ENCODE measurements around the gene RFX4. TPM values are rescaled to one million over a fixed set of nuclear protein-coding genes. Genes with fewer than 3 reads are reported as not detected.

RFX4 gene
- total RNA-seq, 1 experiment from 2014 or later: not detected

GRCh38 chr12:106705971-106706370 is 123.2 kb downstream of the RFX4 start:
- Histone ChIP-seq H3K36me3 (ENCODE audit: control insufficient read depth in 1 of 2, insufficient read depth in 2 of 2, low read length in 2 of 2) (no peaks in the 10 kb centered on the region), H3K4me3 (replicated peaks in 1 of 2; ENCODE audit: low read depth in 1 of 2, low read length in 2 of 2) (no peak overlapping the region), H3K9me3 (ENCODE audit: control insufficient read depth in 1 of 2, insufficient read depth in 1 of 2, low read depth in 1 of 2, low read length in 2 of 2) (peaks cover 0 to 7% of the 10 kb centered on the region in 2 experiments; a peak in 1 of 4 replicates), H2AFZ (ENCODE audit: low read depth, low read length, poor library complexity, severe bottlenecking) (no peak overlapping the region), H3K27ac (ENCODE audit: low read depth, low read length) (no peak overlapping the region), H3K4me1 (ENCODE audit: control insufficient read depth in 1 of 2, insufficient read depth in 2 of 2, low read length in 2 of 2) (no peaks in the 10 kb centered on the region), H3K4me2 (ENCODE audit: low read length) (no peak overlapping the region), H3K9ac (ENCODE audit: low read length) (no peak overlapping the region), H3K79me2 (ENCODE audit: insufficient read depth, low read length) (no peaks in the 10 kb centered on the region), H4K20me1 (ENCODE audit: insufficient read depth) (no peaks in the 10 kb centered on the region), H3K27me3 (ENCODE audit: insufficient read depth, low read length) (peaks cover 4% of the 10 kb centered on the region; the same call in 1 of the 2 replicates), H3K9me2 (ENCODE audit: insufficient read depth) (no peaks in the 10 kb centered on the region)
- no TSS peak for BruUV-seq (replicated peaks)
- POLR2A ChIA-PET: no interaction called here
- ATAC-seq (no peak), DNase-seq (ENCODE audit: low read depth, low spot score) (no peak)
- no peak for TF ChIP-seq CBX3 (IDR thresholded peaks at IDR 0.05; ENCODE audit: low read depth)
- no peak for TF ChIP-seq TCF7L2 (IDR thresholded peaks at IDR 0.05; ENCODE audit: borderline replicate concordance, extremely low read depth, insufficient read depth, insufficient read length)
- TF ChIP-seq, protein P1, sequence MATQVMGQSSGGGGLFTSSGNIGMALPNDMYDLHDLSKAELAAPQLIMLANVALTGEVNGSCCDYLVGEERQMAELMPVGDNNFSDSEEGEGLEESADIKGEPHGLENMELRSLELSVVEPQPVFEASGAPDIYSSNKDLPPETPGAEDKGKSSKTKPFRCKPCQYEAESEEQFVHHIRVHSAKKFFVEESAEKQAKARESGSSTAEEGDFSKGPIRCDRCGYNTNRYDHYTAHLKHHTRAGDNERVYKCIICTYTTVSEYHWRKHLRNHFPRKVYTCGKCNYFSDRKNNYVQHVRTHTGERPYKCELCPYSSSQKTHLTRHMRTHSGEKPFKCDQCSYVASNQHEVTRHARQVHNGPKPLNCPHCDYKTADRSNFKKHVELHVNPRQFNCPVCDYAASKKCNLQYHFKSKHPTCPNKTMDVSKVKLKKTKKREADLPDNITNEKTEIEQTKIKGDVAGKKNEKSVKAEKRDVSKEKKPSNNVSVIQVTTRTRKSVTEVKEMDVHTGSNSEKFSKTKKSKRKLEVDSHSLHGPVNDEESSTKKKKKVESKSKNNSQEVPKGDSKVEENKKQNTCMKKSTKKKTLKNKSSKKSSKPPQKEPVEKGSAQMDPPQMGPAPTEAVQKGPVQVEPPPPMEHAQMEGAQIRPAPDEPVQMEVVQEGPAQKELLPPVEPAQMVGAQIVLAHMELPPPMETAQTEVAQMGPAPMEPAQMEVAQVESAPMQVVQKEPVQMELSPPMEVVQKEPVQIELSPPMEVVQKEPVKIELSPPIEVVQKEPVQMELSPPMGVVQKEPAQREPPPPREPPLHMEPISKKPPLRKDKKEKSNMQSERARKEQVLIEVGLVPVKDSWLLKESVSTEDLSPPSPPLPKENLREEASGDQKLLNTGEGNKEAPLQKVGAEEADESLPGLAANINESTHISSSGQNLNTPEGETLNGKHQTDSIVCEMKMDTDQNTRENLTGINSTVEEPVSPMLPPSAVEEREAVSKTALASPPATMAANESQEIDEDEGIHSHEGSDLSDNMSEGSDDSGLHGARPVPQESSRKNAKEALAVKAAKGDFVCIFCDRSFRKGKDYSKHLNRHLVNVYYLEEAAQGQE (IDR thresholded peaks at IDR 0.05; ENCODE audit: low read depth): no peak
- TF ChIP-seq, protein P2, sequence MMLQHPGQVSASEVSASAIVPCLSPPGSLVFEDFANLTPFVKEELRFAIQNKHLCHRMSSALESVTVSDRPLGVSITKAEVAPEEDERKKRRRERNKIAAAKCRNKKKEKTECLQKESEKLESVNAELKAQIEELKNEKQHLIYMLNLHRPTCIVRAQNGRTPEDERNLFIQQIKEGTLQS (IDR thresholded peaks at IDR 0.05): no peak
- TF ChIP-seq SIN3A (IDR thresholded peaks at IDR 0.05; ENCODE audit: low read depth): no peak
- no peak for TF ChIP-seq YY1 (IDR thresholded peaks at IDR 0.05; ENCODE audit: extremely low read depth, insufficient replicate concordance, low read depth, low read length)
- TF ChIP-seq ELF1 (IDR thresholded peaks at IDR 0.05; ENCODE audit: borderline replicate concordance, low read depth): no peak
- no peak for TF ChIP-seq SP1 (IDR thresholded peaks at IDR 0.05; ENCODE audit: low read depth)
- TF ChIP-seq, protein P3, sequence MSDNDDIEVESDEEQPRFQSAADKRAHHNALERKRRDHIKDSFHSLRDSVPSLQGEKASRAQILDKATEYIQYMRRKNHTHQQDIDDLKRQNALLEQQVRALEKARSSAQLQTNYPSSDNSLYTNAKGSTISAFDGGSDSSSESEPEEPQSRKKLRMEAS (IDR thresholded peaks at IDR 0.05): no peak
- no peak for TF ChIP-seq EZH2phosphoT487 (IDR thresholded peaks at IDR 0.05; ENCODE audit: borderline replicate concordance)
- RAD21 ChIA-PET (ENCODE audit: low non-redundant PET in 1 of 2, low total read pairs in 2 of 2, uncharacterized antibody in 2 of 2, unreplicated experiment in 2 of 2): no interaction called here
- CTCF ChIA-PET: no interaction called here
- intact Hi-C loops (cut with micrococcal nuclease): no loop called here

All from HCT116 (cell line).